ENCODE measurements around the gene NUB1.

NUB1 gene

GRCh38 chr7:151346470-151346769 is 4.8 kb downstream of the NUB1 start:
- DNase-seq: no peak

GRCh38 chr7:151347200-151347599 is 5.6 kb downstream of the NUB1 start:
- no peak for DNase-seq

GRCh38 chr7:151348970-151349369 is 7.4 kb downstream of the NUB1 start:
- DNase-seq: no peak

- no peak for DNase-seq
Observed at GRCh38 chr7:151349507-151349853, 7.9 kb downstream of the NUB1 start.

- peak; percentile 59 for DNase-seq
Observed at GRCh38 chr7:151351027-151351426, 9.4 kb downstream of the NUB1 start.

GRCh38 chr7:151351967-151352366 is 10.4 kb downstream of the NUB1 start:
- DNase-seq: peak; percentile 25

- no peak for DNase-seq
Observed at GRCh38 chr7:151352512-151352911, 10.9 kb downstream of the NUB1 start.

GRCh38 chr7:151361193-151361959 is 19.8 kb downstream of the NUB1 start:
- DNase-seq: no peak

- no peak for DNase-seq
Observed at GRCh38 chr7:151363182-151363581, 21.6 kb downstream of the NUB1 start.

- no peak for DNase-seq
Observed at GRCh38 chr7:151366166-151366879, 24.7 kb downstream of the NUB1 start.

- no peak for DNase-seq
Observed at GRCh38 chr7:151366880-151367222, 25.2 kb downstream of the NUB1 start.

- DNase-seq: no peak
Observed at GRCh38 chr7:151367284-151367683, 25.7 kb downstream of the NUB1 start.

- peak; percentile 75 for DNase-seq
Observed at GRCh38 chr7:151368136-151368571, 26.5 kb downstream of the NUB1 start.

GRCh38 chr7:151371266-151371665 is 29.7 kb downstream of the NUB1 start:
- DNase-seq: no peak

- no peak for DNase-seq
Observed at GRCh38 chr7:151372612-151373265, 31.1 kb downstream of the NUB1 start.

- no peak for DNase-seq
Observed at GRCh38 chr7:151373599-151373998, 32.0 kb downstream of the NUB1 start.

- DNase-seq: no peak
Observed at GRCh38 chr7:151374139-151374538, 32.5 kb downstream of the NUB1 start.

GRCh38 chr7:151374726-151375125 is 33.1 kb downstream of the NUB1 start:
- no peak for DNase-seq

GRCh38 chr7:151375530-151376217 is 34.1 kb downstream of the NUB1 start:
- DNase-seq: no peak

- no peak for DNase-seq
Observed at GRCh38 chr7:151376218-151376902, 34.7 kb downstream of the NUB1 start.

- no peak for DNase-seq
Observed at GRCh38 chr7:151377406-151377805, 35.8 kb downstream of the NUB1 start.

GRCh38 chr7:151378011-151378410 is 36.4 kb downstream of the NUB1 start:
- DNase-seq: no peak

All from activated naive CD4-positive, alpha-beta T cell treated with anti-CD3 and anti-CD28 coated beads, Interleukin-2, amount 50 U/mL, for 16 hours (primary cell).